Ishikawa (cell line): ENCODE results near the gene PYGO2.

Experiments
- EP300 ChIP-seq: IDR thresholded peaks from 2 replicates; pipeline ENCODE4 v1.6.1; 2012; ENCODE audit warnings: borderline replicate concordance
- FOXM1 ChIP-seq: IDR thresholded peaks from 2 replicates; pipeline ENCODE4 v1.6.1; 2012; ENCODE audit warnings: low read depth, borderline replicate concordance
- NFIC ChIP-seq: IDR thresholded peaks from 2 replicates; pipeline ENCODE4 v1.6.1; 2012
- RAD21 ChIP-seq: IDR thresholded peaks from 2 replicates; pipeline ENCODE4 v1.6.1; 2012; ENCODE audit warnings: low read depth
- TAF1 ChIP-seq: IDR thresholded peaks from 2 replicates; pipeline ENCODE4 v1.6.1; 2012; ENCODE audit warnings: low read depth, mild to moderate bottlenecking
- YY1 ChIP-seq: IDR thresholded peaks from 2 replicates; pipeline ENCODE4 v1.6.1; 2012; ENCODE audit warnings: low read depth
- TF ChIP-seq, protein P1 (sequence below): IDR thresholded peaks from 2 replicates; pipeline ENCODE4 v1.6.1; 2012
- TF ChIP-seq, protein P2 (sequence below): IDR thresholded peaks from 2 replicates; pipeline ENCODE4 v1.6.1; 2012

DNA sequence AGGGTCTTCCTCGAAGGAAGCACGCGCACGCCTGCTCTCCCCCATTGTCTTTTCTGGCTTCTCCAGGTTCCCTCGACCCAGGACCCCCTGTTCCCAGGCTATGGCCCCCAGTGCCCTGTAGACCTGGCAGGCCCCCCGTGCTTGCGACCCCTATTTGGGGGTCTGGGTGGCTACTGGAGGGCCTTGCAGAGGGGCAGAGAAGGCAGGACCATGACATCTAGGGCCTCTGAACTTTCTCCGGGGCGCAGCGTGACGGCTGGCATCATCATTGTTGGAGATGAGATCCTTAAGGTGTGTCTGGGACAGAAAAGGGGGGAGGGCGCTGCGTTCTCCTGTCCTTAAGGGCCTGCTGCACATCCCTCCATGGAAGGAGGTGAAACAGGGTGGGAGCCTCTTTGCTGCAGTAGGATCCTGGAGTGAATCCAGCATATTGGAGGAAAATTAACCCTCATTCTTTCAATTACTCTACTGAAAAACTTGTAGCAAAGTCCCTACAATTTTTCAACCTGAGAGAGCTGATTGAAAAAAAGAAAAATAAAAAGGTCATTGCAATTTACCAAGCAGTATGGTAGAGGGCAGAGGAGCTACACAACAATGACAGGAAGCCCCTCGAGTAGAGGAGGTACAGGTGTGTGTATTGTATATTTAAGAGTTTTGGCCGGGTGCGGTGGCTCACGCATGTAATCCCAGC, 22.3 kb upstream of the PYGO2 start:
- TF ChIP-seq, protein P1, sequence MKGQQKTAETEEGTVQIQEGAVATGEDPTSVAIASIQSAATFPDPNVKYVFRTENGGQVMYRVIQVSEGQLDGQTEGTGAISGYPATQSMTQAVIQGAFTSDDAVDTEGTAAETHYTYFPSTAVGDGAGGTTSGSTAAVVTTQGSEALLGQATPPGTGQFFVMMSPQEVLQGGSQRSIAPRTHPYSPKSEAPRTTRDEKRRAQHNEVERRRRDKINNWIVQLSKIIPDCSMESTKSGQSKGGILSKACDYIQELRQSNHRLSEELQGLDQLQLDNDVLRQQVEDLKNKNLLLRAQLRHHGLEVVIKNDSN, result no peak
- TF ChIP-seq EP300 (no peak), YY1 (no peak), TAF1 (no peak), FOXM1 (no peak), NFIC (no peak), RAD21 (no peak)
- TF ChIP-seq, protein P2, sequence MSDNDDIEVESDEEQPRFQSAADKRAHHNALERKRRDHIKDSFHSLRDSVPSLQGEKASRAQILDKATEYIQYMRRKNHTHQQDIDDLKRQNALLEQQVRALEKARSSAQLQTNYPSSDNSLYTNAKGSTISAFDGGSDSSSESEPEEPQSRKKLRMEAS, result no peak
